NCI-H460 (cell line): ENCODE results near the gene TMOD3. TPM values are rescaled to one million over a fixed set of nuclear protein-coding genes. Genes with fewer than 3 reads are reported as not detected.
A peak's percentile ranks its signal among the peaks of the same experiment; 100 is the strongest.

Source experiments
- DNase-seq: peaks from one replicate; pipeline ENCODE4 v3.0.0-alpha.2; 2016; ENCODE audit warnings: low read depth; ENCODE audit errors: extremely low read depth
- total RNA-seq: library from RNA; depleted of rRNA; stranded (reverse); fragments of >200 nt; shearing (Covaris generic); gene quantifications from 2 replicates; pipeline ENCODE4 v1.2.3, GENCODE V29; 2014

TMOD3 gene
- total RNA-seq, 1 experiment from 2014 or later: 59.0 TPM

DNA sequence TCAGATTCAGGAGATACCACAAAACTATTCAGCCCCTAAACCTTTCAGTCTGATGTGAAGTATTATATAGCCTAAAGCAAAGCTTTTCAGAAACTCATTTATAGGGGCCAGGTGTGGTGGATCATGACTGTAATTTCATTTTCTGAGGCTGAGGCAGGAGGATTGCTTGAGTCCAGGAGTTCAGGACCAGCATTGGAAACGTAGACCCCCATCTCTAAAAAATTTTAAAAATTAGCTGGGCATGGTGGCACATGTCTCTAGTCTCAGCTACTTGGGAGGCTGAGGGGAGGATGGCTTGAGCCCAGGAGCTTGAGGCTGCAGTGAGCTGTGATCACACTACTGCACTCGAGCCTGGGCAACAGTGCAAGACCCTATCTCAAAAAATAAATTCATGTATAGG is 60.0 kb downstream of the TMOD3 start:
- DNase-seq: no peak

DNA sequence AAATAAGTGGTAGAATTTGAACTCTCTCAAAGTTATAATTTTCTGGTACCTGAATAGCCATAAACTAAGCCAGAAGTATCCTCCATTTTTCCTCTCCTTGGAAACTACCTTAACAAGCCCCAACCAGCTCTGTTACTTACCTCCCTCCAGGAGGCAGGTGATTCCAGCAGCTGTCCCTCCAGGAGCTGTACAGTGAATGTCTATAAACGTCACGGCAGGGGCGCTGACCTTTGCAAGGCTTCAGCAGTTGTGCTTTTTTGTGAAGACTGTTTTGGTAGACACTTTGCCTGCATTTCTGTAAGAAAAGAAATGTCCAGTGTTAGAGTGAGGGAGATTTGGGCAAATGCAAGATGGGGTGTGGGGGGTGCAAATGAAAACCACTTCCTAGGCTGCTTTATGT is 75.0 kb downstream of the TMOD3 start:
- no peak for DNase-seq

DNA sequence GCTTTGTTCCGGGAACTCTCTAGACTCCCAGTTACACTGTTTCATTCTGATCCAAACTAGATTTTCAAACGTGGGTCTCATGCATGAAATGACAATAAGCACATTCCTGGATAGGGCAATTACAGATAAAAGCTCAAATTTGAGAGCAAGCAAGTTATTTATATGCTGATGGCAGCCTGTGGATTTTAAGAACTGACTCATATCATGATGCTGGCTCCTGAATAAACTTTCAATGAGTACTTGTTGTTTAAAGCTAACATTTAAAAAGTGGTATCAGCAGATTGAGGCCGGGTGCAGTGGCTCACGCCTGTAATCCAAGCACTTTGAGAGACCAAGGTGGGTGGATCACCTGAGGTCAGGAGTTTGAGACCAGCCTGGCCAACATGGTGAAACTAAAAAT is 75.5 kb downstream of the TMOD3 start:
- no peak for DNase-seq

DNA sequence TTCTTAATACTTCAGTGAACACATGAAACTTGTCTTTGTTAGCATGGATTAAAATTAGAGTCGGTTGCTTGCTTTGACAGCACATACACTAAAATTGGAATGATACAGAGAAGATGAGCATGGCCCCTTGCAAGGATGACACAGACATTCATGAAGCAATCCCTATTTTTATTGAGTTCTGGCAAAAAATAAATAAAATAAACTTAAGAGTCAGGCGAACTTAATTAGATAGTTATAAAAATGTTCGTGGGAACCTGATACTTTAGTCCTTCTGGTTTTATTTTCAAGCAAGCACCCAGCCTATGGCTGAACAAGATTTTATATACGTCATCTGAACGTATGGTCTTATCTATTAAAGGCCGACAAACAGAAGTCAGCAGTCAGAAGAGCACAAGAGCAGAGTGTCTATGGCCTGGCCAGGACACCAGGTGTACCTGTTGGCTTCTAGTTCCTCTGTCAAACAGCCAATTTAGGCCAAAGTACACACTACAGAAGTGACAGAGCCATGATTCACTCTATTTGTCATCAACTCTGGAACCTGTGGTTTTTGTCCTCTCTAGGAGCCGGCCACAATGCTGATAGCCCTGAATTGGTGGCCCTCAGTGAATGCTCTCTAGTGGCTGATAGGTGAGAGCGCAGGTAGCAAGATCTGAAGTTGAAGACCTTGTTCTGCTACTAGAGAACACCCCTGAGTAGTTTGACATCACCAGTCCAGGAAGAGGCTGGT is 77.8 kb downstream of the TMOD3 start:
- DNase-seq: peak; percentile 14

DNA sequence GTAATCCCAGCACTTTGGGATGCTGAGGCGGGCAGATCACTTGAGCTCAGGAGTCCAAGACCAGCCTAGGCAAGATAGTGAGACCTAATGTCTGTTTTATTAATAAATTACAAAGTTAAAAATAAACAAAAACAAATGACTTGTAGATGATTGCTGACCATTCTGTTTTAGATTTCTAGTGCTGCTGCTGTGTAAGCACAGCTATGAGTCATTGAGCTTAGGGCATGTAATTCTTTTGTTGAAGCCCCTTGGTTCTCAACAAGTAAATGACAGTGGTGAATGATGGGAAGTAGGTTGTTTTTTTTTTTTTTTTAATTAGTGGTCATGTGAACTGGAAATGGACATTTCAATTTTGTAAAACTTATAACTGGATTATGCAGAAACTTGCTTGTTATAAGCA is 78.9 kb downstream of the TMOD3 start:
- no peak for DNase-seq

DNA sequence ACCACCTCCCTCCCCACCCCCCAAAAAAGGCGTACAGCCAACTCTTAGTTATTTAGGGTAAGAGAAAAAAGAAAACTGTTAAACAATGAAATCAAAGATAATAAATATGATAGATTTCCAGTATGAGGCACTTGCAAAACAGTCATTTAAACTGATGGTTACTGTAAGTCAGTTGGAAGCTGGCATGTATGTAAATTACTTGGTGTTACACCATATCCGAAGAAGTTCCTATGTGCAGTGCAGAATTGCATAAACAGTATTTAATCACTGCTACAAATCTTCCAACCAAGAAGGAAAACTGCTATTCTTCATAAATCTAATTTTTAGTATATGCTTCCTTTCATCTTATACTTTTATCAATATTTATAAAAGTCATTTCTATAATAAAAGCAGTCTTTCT is 80.1 kb downstream of the TMOD3 start:
- DNase-seq: no peak

DNA sequence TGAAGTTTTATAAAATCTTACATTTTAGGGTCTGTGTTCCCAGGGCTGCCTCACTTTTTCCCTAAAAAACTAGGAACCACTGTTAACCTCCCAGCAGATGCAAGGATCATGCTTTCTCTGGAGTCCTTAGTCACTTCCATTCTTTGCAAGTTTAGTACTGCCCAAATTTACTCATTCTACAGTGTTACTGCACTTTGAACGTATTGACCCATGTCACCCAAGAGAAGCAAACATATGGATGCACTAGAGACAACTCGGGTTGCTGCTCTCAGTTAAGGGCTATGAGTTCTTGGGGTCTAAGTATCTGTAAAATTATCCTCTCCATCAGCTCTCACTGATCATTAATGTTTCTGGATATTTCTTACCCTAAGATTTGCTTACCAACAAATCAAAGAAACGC is 83.1 kb downstream of the TMOD3 start:
- no peak for DNase-seq

DNA sequence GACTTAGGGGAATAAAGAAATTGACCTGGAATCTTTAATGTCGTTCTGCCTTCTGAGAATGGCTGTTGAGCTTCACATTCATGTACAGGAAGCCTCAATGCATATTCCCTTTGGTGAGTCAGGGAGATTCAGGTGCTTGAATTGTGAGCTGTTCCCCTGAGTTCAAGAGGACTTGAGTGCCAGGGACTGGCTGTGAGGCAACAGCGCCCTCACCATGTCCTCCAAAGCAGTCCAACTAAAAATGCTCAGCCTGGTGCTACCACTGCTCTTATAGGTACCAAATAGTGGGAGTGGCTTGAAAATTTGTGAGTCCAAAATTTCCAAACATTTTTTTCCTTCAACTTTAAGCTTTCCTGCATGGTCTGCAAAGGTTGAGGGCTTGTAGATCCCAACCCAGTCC is 88.0 kb downstream of the TMOD3 start:
- peak; percentile 31 for DNase-seq

DNA sequence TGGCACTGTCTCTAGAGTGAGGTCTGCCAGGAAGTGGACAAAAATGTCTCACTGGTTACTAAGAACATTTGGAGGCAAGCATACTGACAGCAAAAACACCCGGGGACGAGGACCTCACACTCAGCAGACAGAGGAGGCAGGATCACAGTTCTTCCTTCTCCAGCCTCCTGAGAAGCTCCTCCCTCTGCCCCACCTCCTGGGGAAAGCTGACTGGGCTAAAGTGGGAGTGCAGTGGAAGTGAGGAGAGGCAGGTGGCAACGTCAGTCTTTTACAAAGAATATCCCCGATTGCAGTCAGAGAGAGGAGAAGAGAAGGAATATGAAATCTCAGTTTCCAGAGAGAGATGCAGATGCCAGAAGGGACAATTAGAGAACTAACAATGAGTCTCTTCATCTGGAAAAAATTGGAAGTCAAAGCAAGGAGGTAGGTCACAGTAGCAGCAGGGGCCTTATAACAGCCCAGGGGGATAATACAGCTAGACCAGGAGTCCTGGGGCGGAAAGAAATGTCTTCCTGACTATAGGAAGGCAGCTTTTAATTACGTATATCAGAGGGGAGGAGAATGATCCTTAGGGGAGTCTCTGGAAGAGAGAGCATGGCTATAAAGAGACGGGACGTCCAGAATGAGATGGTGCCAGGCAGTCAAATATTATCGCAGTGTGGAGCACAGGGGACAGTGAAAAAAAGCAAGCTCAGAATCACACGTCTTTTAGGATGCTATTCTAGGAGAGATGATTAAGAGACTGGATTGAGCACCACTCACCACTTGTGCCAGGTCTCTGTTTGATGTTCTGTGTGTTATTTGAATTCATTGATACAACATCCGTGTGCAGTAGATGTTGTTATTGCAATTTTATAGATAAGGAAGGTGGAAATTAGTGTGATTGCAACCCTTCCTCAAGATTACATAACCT is 95.0 kb downstream of the TMOD3 start:
- no peak for DNase-seq

DNA sequence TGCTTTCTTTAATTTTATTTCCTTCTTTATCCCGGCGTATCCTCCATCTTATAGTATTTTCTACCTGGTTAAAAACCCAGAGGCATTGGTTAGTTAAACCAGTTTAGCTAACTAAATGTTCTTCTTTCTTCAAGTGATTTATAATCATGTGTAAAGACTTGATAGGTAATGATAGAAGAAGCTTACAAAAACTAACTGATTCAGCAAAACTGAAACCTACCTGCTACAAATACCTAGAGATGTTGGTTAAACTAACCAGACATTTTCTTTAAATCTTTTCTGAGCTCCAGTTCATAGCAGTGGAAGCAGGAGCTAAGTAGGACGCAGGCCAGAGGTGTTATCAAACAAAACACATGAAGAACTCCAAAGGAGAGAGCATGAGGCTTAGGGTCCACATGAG is 97.4 kb downstream of the TMOD3 start:
- no peak for DNase-seq

DNA sequence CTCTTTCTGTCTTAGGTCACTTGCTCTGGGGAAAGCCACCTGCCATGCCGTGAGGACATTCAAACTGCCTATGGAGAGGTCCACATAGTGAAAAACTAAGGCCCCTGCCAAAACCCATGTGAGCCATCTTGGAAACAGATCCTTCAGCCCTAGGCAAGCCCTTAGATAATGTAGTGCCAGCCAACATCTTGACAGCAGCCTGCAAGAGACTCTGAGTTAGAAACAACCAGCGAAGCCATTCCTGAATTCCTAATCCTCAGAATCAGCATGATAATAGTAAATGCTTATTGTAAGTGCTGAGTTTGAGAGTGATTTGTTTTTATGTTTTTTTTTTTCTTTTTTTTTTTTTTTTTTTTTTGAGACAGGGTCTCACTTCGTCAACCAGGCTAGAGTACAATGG is 101.6 kb downstream of the TMOD3 start:
- DNase-seq: no peak

DNA sequence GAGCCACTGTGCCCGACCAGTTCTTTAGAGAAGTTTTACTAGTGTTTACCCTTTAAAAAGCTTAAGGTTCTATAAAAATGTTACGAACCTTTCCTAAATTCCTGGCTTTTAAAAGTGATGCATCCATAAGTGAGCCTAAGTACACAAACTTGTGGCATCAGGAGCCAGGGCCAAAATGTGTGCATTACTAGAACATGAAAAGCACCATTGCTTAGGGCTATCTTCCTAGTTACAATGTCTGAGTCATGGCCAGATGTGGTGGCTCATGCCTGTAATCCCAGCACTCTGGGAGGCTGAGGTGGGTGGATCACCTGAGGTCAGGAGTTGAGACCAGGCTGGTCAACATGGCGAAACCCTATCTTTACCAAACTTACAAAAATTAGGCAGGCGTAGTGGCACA is 102.2 kb downstream of the TMOD3 start:
- DNase-seq: no peak

DNA sequence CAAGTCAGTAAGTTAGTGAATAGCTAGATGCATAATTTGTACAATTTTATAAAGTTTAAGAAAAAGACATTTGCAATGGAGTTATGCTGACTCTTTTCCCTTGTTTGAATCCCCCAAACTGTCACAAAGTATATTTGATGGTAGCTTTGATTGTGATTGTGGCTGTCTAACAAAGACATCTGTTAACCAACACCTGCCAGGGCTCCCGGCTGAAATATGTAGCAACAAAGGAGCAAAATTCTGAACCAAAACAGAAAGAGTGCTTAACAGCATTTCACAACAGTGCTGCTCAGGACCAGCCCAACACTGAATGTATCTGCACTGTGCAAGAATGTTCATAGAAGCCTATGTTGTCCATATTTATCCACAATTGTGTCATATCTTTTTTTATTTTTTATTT is 102.7 kb downstream of the TMOD3 start:
- DNase-seq: no peak

DNA sequence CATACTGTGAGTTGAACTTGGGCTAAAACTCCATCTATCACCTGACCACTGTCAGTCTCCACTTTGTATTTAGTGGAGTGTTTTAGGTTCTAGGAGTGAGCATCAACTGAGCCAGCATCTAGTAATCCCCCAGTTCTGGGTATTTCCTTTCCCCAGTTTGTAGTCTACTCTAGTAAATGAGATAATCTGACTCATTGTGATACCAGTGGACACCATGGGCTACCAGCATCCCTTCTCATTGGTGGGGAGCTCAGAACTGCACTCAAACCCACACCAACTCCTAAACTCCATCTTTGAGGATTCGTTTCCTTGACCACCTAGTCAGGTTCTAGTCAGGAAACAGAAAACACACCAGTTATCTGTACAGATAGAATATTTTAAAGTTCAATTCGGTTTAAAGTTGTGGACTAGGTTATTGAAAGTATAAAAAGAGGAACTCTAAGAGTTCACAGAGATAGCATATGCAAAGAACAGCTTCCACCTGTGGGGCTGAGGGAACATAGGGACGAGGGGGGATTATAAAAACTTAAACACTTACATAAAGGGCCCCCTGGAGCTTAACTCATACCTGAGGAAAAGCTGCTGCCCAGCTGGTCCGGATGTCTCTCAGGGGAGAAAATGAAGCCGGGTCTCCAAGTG is 106.1 kb downstream of the TMOD3 start:
- DNase-seq: no peak

DNA sequence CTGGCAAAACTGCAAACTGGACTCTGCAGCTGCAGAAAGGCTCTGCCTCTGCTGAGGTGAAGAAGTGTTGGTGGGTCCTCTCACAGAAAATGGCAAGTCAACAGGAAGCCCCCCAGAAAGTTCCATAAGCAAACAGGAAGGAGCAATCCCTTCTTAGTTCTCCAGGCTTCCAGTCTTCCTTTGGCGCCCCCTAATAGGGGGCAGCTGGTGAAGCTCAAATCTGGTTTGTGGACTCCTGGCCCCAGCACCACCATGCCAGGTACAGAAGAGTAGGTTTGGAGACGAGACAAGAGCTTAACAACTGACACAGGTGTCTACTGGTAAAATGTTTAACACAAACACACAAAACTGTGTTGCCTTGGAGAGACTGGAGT is 106.6 kb downstream of the TMOD3 start:
- DNase-seq: no peak

DNA sequence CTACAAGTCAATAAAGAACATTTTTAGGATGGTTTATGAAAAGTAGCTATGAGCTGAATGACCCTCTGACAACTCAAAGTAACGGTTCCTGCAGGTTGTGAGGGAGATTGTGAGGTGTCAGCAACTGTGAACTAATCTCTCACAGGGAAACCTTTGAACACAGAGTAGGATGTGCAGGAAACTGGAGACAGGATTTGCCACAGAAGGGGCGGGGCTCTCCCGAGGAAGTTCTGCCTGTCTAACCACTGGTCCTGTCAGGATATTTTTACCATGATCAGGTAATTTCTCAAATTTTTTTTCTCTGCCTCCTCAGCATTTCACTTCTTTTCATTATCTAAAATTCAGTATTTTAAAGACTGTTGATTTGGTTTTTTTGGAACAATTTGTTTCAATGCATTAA is 108.8 kb downstream of the TMOD3 start:
- DNase-seq: no peak

DNA sequence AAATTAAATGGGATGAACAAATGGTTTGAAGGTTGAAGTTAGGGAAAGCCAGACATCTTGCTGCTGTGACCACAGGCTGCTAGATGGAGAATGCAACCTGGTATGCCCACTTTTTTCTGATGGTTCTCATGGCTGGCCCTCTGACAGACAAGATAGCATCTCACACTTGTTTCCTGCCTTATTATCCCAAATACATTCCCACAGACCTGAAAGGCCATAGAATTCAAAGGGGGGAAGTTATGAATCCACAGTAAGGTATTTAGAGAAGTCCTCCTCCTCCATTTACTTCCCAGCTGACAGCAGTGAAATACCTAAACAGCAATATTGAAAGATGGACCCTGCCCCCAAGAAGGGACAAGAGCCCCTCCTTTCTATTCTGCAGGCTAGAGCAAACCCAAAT is 109.8 kb downstream of the TMOD3 start:
- DNase-seq: no peak

DNA sequence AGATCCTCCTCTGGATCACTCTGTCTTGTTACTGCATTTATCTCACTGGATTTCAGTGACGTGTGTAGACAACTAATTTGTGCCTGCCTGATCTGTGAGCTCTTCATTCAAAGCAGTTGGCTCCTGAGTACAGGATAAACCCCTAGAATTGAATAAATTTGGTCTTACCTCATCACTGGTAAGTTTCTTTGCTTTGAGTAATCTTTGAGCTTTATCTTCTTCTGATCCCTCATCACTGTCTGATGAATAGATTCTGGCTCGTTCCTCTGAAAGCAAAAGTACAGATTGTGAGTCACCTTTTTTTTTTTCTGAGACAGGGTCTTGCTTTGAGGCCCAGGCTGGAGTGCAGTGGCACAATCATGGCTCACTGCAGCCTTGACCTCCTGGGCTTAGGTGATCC is 117.7 kb downstream of the TMOD3 start:
- no peak for DNase-seq

DNA sequence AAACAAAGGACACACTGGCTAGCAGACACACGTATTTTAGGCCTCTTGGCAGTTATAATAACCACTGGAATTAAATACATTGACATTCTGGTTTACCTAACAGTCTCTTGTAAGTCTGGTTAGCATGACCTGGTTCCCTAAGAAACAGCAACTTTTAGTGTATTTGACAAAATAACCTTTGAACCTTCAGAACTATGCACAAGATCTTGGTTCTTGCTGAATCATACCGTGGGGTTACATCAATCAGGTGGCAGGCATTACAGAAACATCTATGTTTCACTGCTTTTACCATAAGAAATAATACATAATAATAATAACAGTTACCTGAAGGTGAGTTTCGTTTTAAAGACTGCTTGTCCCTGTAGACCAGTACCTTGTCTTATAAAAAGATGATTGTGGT is 123.4 kb downstream of the TMOD3 start:
- DNase-seq: no peak

DNA sequence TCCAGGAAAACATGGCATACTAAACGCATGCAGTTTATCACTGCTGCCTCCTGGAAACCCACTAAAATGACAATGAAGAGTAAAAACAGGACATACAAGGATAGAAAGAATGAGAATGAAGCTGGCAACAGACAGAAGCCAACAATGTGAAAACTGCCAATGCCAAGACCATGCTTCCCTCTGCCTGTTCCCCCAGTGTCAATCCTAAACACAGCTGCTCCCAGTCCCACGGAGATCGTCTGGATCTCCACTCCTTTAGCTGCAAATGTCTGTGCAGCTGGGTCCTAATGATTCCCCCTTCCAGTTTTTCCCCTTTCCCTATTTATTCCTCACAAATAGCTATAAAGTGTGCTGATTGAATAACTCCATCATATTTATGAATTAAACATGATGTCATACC is 126.1 kb downstream of the TMOD3 start:
- no peak for DNase-seq
